ENCODE measurements around the gene LY6G6D.

LY6G6D gene

GRCh38 chr6:31744422-31744821 lies 29.3 kb downstream of the LY6G6D start:
- Histone ChIP-seq H3K9me3 (ENCODE audit: control insufficient read depth, low read length) (no peaks in the 10 kb centered on the region), H3K27ac (ENCODE audit: insufficient read depth, low read depth, low read length, poor library complexity, severe bottlenecking) (no peak overlapping the region), H3K27me3 (ENCODE audit: control insufficient read depth, insufficient read depth, low read length, poor library complexity, severe bottlenecking) (no peaks in the 10 kb centered on the region), H3K4me1 (ENCODE audit: control insufficient read depth, insufficient read depth, low read length) (peaks cover 12% of the 10 kb centered on the region), H3K4me3 (ENCODE audit: insufficient read depth, low read depth, low read length) (no peak overlapping the region), H3K36me3 (ENCODE audit: control insufficient read depth, insufficient read depth, low read length) (peaks cover 4% of the 10 kb centered on the region)
- 80 to 94% methylated on average over 1 of the region's 1 CpG for WGBS, 2 experiments

GRCh38 chr6:31749301-31750036 lies 34.3 kb downstream of the LY6G6D start:
- no peaks in the 10 kb centered on the region for H3K36me3 ChIP-seq (ENCODE audit: control insufficient read depth, insufficient read depth, low read length)
- no peak overlapping the region for H3K4me3 ChIP-seq (ENCODE audit: insufficient read depth, low read depth, low read length)
- WGBS, 2 experiments, result 96% methylated on average over 8 of the region's 8 CpGs
- no peaks in the 10 kb centered on the region for H3K9me3 ChIP-seq (ENCODE audit: control insufficient read depth, low read length)
- H3K27me3 ChIP-seq (ENCODE audit: control insufficient read depth, insufficient read depth, low read length, poor library complexity, severe bottlenecking), result no peaks in the 10 kb centered on the region
- peaks cover 4% of the 10 kb centered on the region for H3K4me1 ChIP-seq (ENCODE audit: control insufficient read depth, insufficient read depth, low read length)
- no peak overlapping the region for H3K27ac ChIP-seq (ENCODE audit: insufficient read depth, low read depth, low read length, poor library complexity, severe bottlenecking)

- Histone ChIP-seq H3K27ac (ENCODE audit: insufficient read depth, low read depth, low read length, poor library complexity, severe bottlenecking) (no peak overlapping the region), H3K9me3 (ENCODE audit: control insufficient read depth, low read length) (no peaks in the 10 kb centered on the region), H3K27me3 (ENCODE audit: control insufficient read depth, insufficient read depth, low read length, poor library complexity, severe bottlenecking) (no peaks in the 10 kb centered on the region), H3K4me1 (ENCODE audit: control insufficient read depth, insufficient read depth, low read length) (no peaks in the 10 kb centered on the region), H3K36me3 (ENCODE audit: control insufficient read depth, insufficient read depth, low read length) (no peaks in the 10 kb centered on the region), H3K4me3 (ENCODE audit: insufficient read depth, low read depth, low read length) (no peak overlapping the region)
- 96 to 98% methylated on average over 6 of the region's 7 CpGs for WGBS, 2 experiments
Measured at GRCh38 chr6:31750411-31751022, 35.4 kb downstream of the LY6G6D start.

DNA sequence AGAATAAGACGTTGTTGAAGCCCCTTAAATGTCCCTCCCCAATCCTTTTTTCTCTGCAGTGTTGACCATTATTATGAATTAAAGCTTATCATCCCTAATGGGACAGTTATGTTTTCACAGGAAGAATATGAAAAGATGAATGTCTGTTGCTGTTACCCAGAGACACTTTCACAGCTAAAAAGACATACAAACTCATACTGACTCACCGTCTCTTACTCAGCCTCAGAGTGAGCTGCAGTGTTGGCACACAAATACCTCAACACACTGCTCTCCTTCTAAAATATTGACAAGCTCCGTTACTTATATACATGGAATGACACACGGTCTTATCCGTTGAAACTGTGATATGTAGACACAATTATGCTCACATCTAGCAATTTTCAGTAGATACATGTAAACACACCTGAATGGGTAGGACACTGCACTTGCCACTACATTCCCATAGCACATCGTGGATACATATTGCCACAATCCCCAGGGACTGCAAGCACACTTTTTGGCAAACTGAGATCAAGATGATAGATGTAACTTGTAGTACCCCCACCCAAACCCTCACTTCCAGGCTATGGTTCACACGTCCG lies 37.7 kb downstream of the LY6G6D start:
- WGBS, 2 experiments, result 85 to 98% methylated on average over 7 to 8 of the region's 8 CpGs
- H3K36me3 ChIP-seq (ENCODE audit: control insufficient read depth, insufficient read depth, low read length), result no peaks in the 10 kb centered on the region
- H3K4me1 ChIP-seq (ENCODE audit: control insufficient read depth, insufficient read depth, low read length), result no peaks in the 10 kb centered on the region
- no peak overlapping the region for H3K27ac ChIP-seq (ENCODE audit: insufficient read depth, low read depth, low read length, poor library complexity, severe bottlenecking)
- no peaks in the 10 kb centered on the region for H3K9me3 ChIP-seq (ENCODE audit: control insufficient read depth, low read length)
- no peak overlapping the region for H3K4me3 ChIP-seq (ENCODE audit: insufficient read depth, low read depth, low read length)
- no peaks in the 10 kb centered on the region for H3K27me3 ChIP-seq (ENCODE audit: control insufficient read depth, insufficient read depth, low read length, poor library complexity, severe bottlenecking)

- H3K36me3 ChIP-seq (ENCODE audit: control insufficient read depth, insufficient read depth, low read length), result peaks cover 5% of the 10 kb centered on the region
- H3K27ac ChIP-seq (ENCODE audit: insufficient read depth, low read depth, low read length, poor library complexity, severe bottlenecking), result no peak overlapping the region
- whole genome bisulfite sequencing, 2 experiments, result 95 to 96% methylated on average over 2 of the region's 2 CpGs
- H3K4me3 ChIP-seq (ENCODE audit: insufficient read depth, low read depth, low read length), result no peak overlapping the region
- no peaks in the 10 kb centered on the region for H3K9me3 ChIP-seq (ENCODE audit: control insufficient read depth, low read length)
- peaks cover 7% of the 10 kb centered on the region for H3K4me1 ChIP-seq (ENCODE audit: control insufficient read depth, insufficient read depth, low read length)
- H3K27me3 ChIP-seq (ENCODE audit: control insufficient read depth, insufficient read depth, low read length, poor library complexity, severe bottlenecking), result no peaks in the 10 kb centered on the region
Measured at GRCh38 chr6:31758281-31758680, 43.1 kb downstream of the LY6G6D start.

- H3K4me1 ChIP-seq (ENCODE audit: control insufficient read depth, insufficient read depth, low read length), result peaks cover 16% of the 10 kb centered on the region
- no peaks in the 10 kb centered on the region for H3K9me3 ChIP-seq (ENCODE audit: control insufficient read depth, low read length)
- WGBS, 2 experiments, result 93 to 95% methylated on average over 5 of the region's 5 CpGs
- H3K4me3 ChIP-seq (ENCODE audit: insufficient read depth, low read depth, low read length), result no peak overlapping the region
- H3K27me3 ChIP-seq (ENCODE audit: control insufficient read depth, insufficient read depth, low read length, poor library complexity, severe bottlenecking), result no peaks in the 10 kb centered on the region
- peaks cover 5% of the 10 kb centered on the region for H3K36me3 ChIP-seq (ENCODE audit: control insufficient read depth, insufficient read depth, low read length)
- H3K27ac ChIP-seq (ENCODE audit: insufficient read depth, low read depth, low read length, poor library complexity, severe bottlenecking), result no peak overlapping the region
Measured at GRCh38 chr6:31760790-31761189, 45.6 kb downstream of the LY6G6D start.

- Histone ChIP-seq H3K27me3 (ENCODE audit: control insufficient read depth, insufficient read depth, low read length, poor library complexity, severe bottlenecking) (no peaks in the 10 kb centered on the region), H3K36me3 (ENCODE audit: control insufficient read depth, insufficient read depth, low read length) (peaks cover 5% of the 10 kb centered on the region), H3K4me3 (ENCODE audit: insufficient read depth, low read depth, low read length) (no peak overlapping the region), H3K27ac (ENCODE audit: insufficient read depth, low read depth, low read length, poor library complexity, severe bottlenecking) (no peak overlapping the region), H3K9me3 (ENCODE audit: control insufficient read depth, low read length) (no peaks in the 10 kb centered on the region), H3K4me1 (ENCODE audit: control insufficient read depth, insufficient read depth, low read length) (peaks cover 22% of the 10 kb centered on the region)
- 96% methylated on average over 8 of the region's 8 CpGs for WGBS, 2 experiments
Measured at GRCh38 chr6:31761343-31761742, 46.2 kb downstream of the LY6G6D start.

- Histone ChIP-seq H3K4me3 (ENCODE audit: insufficient read depth, low read depth, low read length) (no peak within 1 kb of the TSS), H3K27ac (ENCODE audit: insufficient read depth, low read depth, low read length, poor library complexity, severe bottlenecking) (peak within 1 kb of the TSS; percentile 87), H3K27me3 (ENCODE audit: control insufficient read depth, insufficient read depth, low read length, poor library complexity, severe bottlenecking) (no peaks in the 10 kb centered on the region), H3K4me1 (ENCODE audit: control insufficient read depth, insufficient read depth, low read length) (peaks cover 22% of the 10 kb centered on the region), H3K36me3 (ENCODE audit: control insufficient read depth, insufficient read depth, low read length) (peaks cover 5% of the 10 kb centered on the region), H3K9me3 (ENCODE audit: control insufficient read depth, low read length) (no peaks in the 10 kb centered on the region)
- WGBS, 2 experiments, result 88 to 93% methylated on average over 3 to 4 of the region's 4 CpGs
Measured at GRCh38 chr6:31762356-31762755, 47.2 kb downstream of the LY6G6D start, which contains the start of gene SAPCD1. TSS of gene SAPCD1 (plus strand) at chr6:31762656. CDS start at chr6:31763055, 399 bp downstream.

GRCh38 chr6:31762878-31763618 lies 47.9 kb downstream of the LY6G6D start:
- H3K27ac ChIP-seq (ENCODE audit: insufficient read depth, low read depth, low read length, poor library complexity, severe bottlenecking), result peak overlapping the region; percentile 87
- H3K27me3 ChIP-seq (ENCODE audit: control insufficient read depth, insufficient read depth, low read length, poor library complexity, severe bottlenecking), result no peaks in the 10 kb centered on the region
- 83 to 85% methylated on average over 8 of the region's 8 CpGs for WGBS, 2 experiments
- peaks cover 5% of the 10 kb centered on the region for H3K36me3 ChIP-seq (ENCODE audit: control insufficient read depth, insufficient read depth, low read length)
- H3K4me3 ChIP-seq (ENCODE audit: insufficient read depth, low read depth, low read length), result no peak overlapping the region
- H3K9me3 ChIP-seq (ENCODE audit: control insufficient read depth, low read length), result no peaks in the 10 kb centered on the region
- H3K4me1 ChIP-seq (ENCODE audit: control insufficient read depth, insufficient read depth, low read length), result peaks cover 22% of the 10 kb centered on the region

GRCh38 chr6:31763619-31763940 lies 48.4 kb downstream of the LY6G6D start:
- Histone ChIP-seq H3K4me3 (ENCODE audit: insufficient read depth, low read depth, low read length) (no peak overlapping the region), H3K27ac (ENCODE audit: insufficient read depth, low read depth, low read length, poor library complexity, severe bottlenecking) (peak overlapping the region; percentile 87), H3K27me3 (ENCODE audit: control insufficient read depth, insufficient read depth, low read length, poor library complexity, severe bottlenecking) (no peaks in the 10 kb centered on the region), H3K36me3 (ENCODE audit: control insufficient read depth, insufficient read depth, low read length) (peaks cover 5% of the 10 kb centered on the region), H3K9me3 (ENCODE audit: control insufficient read depth, low read length) (no peaks in the 10 kb centered on the region), H3K4me1 (ENCODE audit: control insufficient read depth, insufficient read depth, low read length) (peaks cover 22% of the 10 kb centered on the region)
- WGBS, 2 experiments, result 2 to 6% methylated on average over 1 of the region's 1 CpG

Data from ectodermal cell (in vitro differentiated cells).